ENCODE results near the gene SEMG1.

The SEMG1 gene

GRCh38 chr20:45221076-45221475 is 14.2 kb downstream of the SEMG1 start, which contains the start of gene SEMG2:
Gene SEMG2 (plus strand): TSS chr20:45221373. CDS start chr20:45221390, 17 bp downstream.
- DNase-seq = no peak

- no peak for DNase-seq
Observed at GRCh38 chr20:45223136-45223535, 16.3 kb downstream of the SEMG1 start.

- DNase-seq = no peak
Observed at GRCh38 chr20:45226287-45226686, 19.5 kb downstream of the SEMG1 start.

GRCh38 chr20:45229264-45230056 is 22.6 kb downstream of the SEMG1 start:
- no peak for DNase-seq

GRCh38 chr20:45230631-45231030 is 23.8 kb downstream of the SEMG1 start:
- DNase-seq = no peak

GRCh38 chr20:45235995-45236394 is 29.2 kb downstream of the SEMG1 start:
- no peak for DNase-seq

GRCh38 chr20:45238139-45238538 is 31.3 kb downstream of the SEMG1 start:
- no peak for DNase-seq

GRCh38 chr20:45246109-45246508 is 39.3 kb downstream of the SEMG1 start:
- no peak for DNase-seq

GRCh38 chr20:45247865-45248264 is 41.0 kb downstream of the SEMG1 start:
- DNase-seq = no peak

- DNase-seq = no peak
Observed at GRCh38 chr20:45248609-45249008, 41.8 kb downstream of the SEMG1 start.

GRCh38 chr20:45251884-45252560 is 45.2 kb downstream of the SEMG1 start:
- no peak for DNase-seq

- DNase-seq = no peak
Observed at GRCh38 chr20:45253261-45253660, 46.4 kb downstream of the SEMG1 start.

GRCh38 chr20:45254383-45255262 is 47.8 kb downstream of the SEMG1 start, which contains the start of gene SLPI:
Gene SLPI (minus strand): TSS chr20:45254564. CDS start chr20:45254543, 21 bp downstream.
- DNase-seq = no peak

- no peak for DNase-seq
Observed at GRCh38 chr20:45257161-45257560, 50.3 kb downstream of the SEMG1 start.

- DNase-seq = no peak
Observed at GRCh38 chr20:45257711-45258110, 50.9 kb downstream of the SEMG1 start.

GRCh38 chr20:45258259-45258658 is 51.4 kb downstream of the SEMG1 start:
- no peak for DNase-seq

GRCh38 chr20:45258664-45259063 is 51.8 kb downstream of the SEMG1 start:
- DNase-seq = no peak
